Measurements from ENCODE around the gene PLCL2. TPM values are rescaled to one million over a fixed set of nuclear protein-coding genes. Genes with fewer than 3 reads are reported as not detected.

Gene PLCL2
- total and polyA plus RNA-seq, 11 donors, result 10.4 to 80.9 (median 53.0) TPM

- Histone ChIP-seq H3K9me3 (no peaks in the 10 kb centered on the region), H3K27me3 (no peaks in the 10 kb centered on the region), H3K36me3 (peaks cover 0 to 9% (median 0%) of the 10 kb centered on the region in 9 donors), H3K4me3 (no peak overlapping the region), H3K4me1 (peaks cover 0 to 52% (median 13%) of the 10 kb centered on the region in 12 donors), H3K27ac (no peak overlapping the region)
- WGBS, 4 donors, result 71 to 79% (median 74%) methylated on average over 5 of the region's 5 CpGs
- no peak for ATAC-seq
- DNase-seq, result no peak
- intact Hi-C loops (cut with DNase I), result loop anchor here in 7 of 10 donors (5.0 to 10.0 kb wide), 6 partner anchors 102 to 433 kb away; partner anchors contain the start of genes PLCL2 (in 2 of the 7) and DAZL (in 1 of the 7)
- no peak for TF ChIP-seq POLR2A (IDR thresholded peaks at IDR 0.05)
- no peak for TF ChIP-seq CTCF (IDR thresholded peaks at IDR 0.05)
These were observed 150.3 kb downstream of the PLCL2 start for GRCh38 chr3:17035033-17035432.

- Histone ChIP-seq H3K4me3 (no peak overlapping the region), H3K27ac (no peak overlapping the region), H3K4me1 (peaks cover 0 to 50% (median 19%) of the 10 kb centered on the region in 12 donors), H3K36me3 (peaks cover 0 to 9% (median 0%) of the 10 kb centered on the region in 9 donors), H3K9me3 (no peaks in the 10 kb centered on the region), H3K27me3 (no peaks in the 10 kb centered on the region)
- 73 to 83% (median 75%) methylated on average over 6 of the region's 6 CpGs for WGBS, 4 donors
- DNase-seq (no peak), ATAC-seq (no peak)
- intact Hi-C loops (cut with DNase I), result loop anchor here in 7 of 10 donors (5.0 to 10.0 kb wide), 6 partner anchors 101 to 434 kb away; partner anchors contain the start of genes PLCL2 (in 2 of the 7) and DAZL (in 1 of the 7)
- TF ChIP-seq CTCF (IDR thresholded peaks at IDR 0.05), result no peak
- TF ChIP-seq POLR2A (IDR thresholded peaks at IDR 0.05), result no peak
These were observed 151.2 kb downstream of the PLCL2 start for GRCh38 chr3:17035966-17036365.

GRCh38 chr3:17038141-17038540, 153.4 kb downstream of the PLCL2 start:
- Histone ChIP-seq H3K9me3 (no peaks in the 10 kb centered on the region), H3K36me3 (peaks cover 0 to 14% (median 0%) of the 10 kb centered on the region in 9 donors), H3K4me3 (no peak overlapping the region), H3K27ac (peak overlapping the region in 1 of 12 donors; percentile 6), H3K4me1 (peaks cover 0 to 48% (median 19%) of the 10 kb centered on the region in 12 donors), H3K27me3 (no peaks in the 10 kb centered on the region)
- WGBS, 4 donors, result 84 to 90% (median 89%) methylated on average over 3 of the region's 3 CpGs
- intact Hi-C loops (cut with DNase I), result loop anchor here in 7 of 10 donors (5.0 to 10.0 kb wide), 6 partner anchors 99 to 436 kb away; partner anchors contain the start of genes PLCL2 (in 2 of the 7) and DAZL (in 1 of the 7)
- TF ChIP-seq POLR2A (IDR thresholded peaks at IDR 0.05), result no peak
- no peak for TF ChIP-seq CTCF (IDR thresholded peaks at IDR 0.05)
- DNase-seq, result no peak
- ATAC-seq, result no peak

- DNase-seq (no peak), ATAC-seq (peak in 1 of 4 donors; percentile 34)
- intact Hi-C loops (cut with DNase I), result loop anchor here in 7 of 10 donors (5.0 to 10.0 kb wide), 6 partner anchors 98 to 437 kb away; partner anchors contain the start of genes PLCL2 (in 2 of the 7) and DAZL (in 1 of the 7)
- peaks cover 0 to 44% (median 16%) of the 10 kb centered on the region in 12 donors for H3K4me1 ChIP-seq
- peaks cover 0 to 20% (median 8%) of the 10 kb centered on the region in 9 donors for H3K36me3 ChIP-seq
- H3K27ac ChIP-seq, result peak overlapping the region in 4 of 12 donors; percentile 27 to 53 (median 44)
- no peak overlapping the region for H3K4me3 ChIP-seq
- 92 to 99% (median 94%) methylated on average over 1 of the region's 1 CpG for WGBS, 4 donors
- TF ChIP-seq POLR2A (IDR thresholded peaks at IDR 0.05) (no peak), CTCF (IDR thresholded peaks at IDR 0.05) (no peak)
- H3K27me3 ChIP-seq, result no peaks in the 10 kb centered on the region
- no peaks in the 10 kb centered on the region for H3K9me3 ChIP-seq
These were observed 154.3 kb downstream of the PLCL2 start for GRCh38 chr3:17038900-17039553.
